HL-60 (cell line): ENCODE results near the gene COL25A1.

Source experiments
- CTCF ChIP-seq: IDR thresholded peaks from one replicate; pipeline ENCODE4 v1.5.1; 2011; ENCODE audit warnings: low read length, control low read depth, inconsistent platforms; ENCODE audit not compliant: insufficient read depth
- GABPA ChIP-seq: IDR thresholded peaks from 2 replicates; pipeline ENCODE4 v1.6.1; 2012; ENCODE audit warnings: low read depth
- POLR2AphosphoS5 ChIP-seq: IDR thresholded peaks from 2 replicates; pipeline ENCODE4 v1.6.1; 2012; ENCODE audit warnings: low read depth
- SPI1 ChIP-seq: IDR thresholded peaks from 2 replicates; pipeline ENCODE4 v1.6.1; 2012; ENCODE audit warnings: low read depth, mild to moderate bottlenecking, borderline replicate concordance
- TF ChIP-seq, protein P1 (sequence below): IDR thresholded peaks from 2 replicates; pipeline ENCODE4 v1.6.1; 2012; ENCODE audit warnings: low read depth; ENCODE audit not compliant: insufficient replicate concordance

DNA sequence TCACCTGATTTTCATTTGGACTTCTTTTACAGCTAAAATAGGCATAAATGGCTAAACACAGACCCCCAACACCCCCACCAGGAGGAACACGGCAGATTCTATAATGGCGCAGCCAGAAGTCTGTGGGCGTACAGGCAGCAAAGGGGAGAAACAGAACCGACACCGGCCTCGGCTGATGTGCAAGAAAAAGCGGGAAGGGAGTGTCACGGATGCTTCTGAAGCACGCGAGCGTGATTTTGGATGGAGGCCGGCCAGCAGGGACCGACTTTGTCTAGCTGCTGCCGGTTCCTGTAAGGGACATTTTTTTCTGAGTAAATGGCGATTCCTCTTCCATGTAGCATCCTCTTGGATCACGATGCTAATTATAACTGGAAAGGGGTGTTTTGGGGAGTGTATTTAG lies 514.7 kb downstream of the COL25A1 start:
- TF ChIP-seq CTCF (no peak), POLR2AphosphoS5 (no peak), SPI1 (no peak), GABPA (no peak)
- TF ChIP-seq, protein P1, sequence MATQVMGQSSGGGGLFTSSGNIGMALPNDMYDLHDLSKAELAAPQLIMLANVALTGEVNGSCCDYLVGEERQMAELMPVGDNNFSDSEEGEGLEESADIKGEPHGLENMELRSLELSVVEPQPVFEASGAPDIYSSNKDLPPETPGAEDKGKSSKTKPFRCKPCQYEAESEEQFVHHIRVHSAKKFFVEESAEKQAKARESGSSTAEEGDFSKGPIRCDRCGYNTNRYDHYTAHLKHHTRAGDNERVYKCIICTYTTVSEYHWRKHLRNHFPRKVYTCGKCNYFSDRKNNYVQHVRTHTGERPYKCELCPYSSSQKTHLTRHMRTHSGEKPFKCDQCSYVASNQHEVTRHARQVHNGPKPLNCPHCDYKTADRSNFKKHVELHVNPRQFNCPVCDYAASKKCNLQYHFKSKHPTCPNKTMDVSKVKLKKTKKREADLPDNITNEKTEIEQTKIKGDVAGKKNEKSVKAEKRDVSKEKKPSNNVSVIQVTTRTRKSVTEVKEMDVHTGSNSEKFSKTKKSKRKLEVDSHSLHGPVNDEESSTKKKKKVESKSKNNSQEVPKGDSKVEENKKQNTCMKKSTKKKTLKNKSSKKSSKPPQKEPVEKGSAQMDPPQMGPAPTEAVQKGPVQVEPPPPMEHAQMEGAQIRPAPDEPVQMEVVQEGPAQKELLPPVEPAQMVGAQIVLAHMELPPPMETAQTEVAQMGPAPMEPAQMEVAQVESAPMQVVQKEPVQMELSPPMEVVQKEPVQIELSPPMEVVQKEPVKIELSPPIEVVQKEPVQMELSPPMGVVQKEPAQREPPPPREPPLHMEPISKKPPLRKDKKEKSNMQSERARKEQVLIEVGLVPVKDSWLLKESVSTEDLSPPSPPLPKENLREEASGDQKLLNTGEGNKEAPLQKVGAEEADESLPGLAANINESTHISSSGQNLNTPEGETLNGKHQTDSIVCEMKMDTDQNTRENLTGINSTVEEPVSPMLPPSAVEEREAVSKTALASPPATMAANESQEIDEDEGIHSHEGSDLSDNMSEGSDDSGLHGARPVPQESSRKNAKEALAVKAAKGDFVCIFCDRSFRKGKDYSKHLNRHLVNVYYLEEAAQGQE, result no peak
